Stimulated activated CD8-positive, alpha-beta memory T cell treated with anti-CD3 and anti-CD28 coated beads, Interleukin-2, amount 100 ng/mL, for 48 hours (primary cell): ENCODE measurements around the gene ARHGEF2.

Experiments used
- DNase-seq, 2 donors: peaks; one replicate each; pipeline ENCODE4 v3.0.0-alpha.2; 2020; ENCODE audit warnings: low read depth in 2 of 2

The ARHGEF2 gene

DNA sequence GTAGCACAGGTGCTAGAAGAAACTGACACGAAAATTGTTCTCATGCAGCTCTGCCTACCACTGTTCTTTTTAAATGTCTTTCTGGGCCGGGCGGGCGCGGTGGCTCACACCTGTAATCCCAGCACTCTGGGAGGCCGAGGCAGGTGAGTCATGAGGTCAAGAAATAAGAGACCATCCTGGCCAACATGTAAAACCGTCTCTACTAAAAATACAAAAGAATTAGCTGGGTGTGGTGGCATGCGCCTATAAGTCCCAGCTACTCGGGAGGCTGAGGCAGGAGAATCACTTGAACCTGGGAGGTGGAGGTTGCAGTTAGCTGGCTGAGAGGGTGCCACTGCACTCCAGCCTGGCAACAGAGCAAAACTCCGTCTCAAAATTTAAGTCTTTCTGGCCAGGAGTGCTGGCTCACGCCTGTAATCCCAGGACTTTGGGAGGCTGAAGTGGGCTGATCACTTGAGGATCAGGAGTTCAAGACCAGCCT lies 66.3 kb downstream of the ARHGEF2 start:
- no peak for DNase-seq

DNA sequence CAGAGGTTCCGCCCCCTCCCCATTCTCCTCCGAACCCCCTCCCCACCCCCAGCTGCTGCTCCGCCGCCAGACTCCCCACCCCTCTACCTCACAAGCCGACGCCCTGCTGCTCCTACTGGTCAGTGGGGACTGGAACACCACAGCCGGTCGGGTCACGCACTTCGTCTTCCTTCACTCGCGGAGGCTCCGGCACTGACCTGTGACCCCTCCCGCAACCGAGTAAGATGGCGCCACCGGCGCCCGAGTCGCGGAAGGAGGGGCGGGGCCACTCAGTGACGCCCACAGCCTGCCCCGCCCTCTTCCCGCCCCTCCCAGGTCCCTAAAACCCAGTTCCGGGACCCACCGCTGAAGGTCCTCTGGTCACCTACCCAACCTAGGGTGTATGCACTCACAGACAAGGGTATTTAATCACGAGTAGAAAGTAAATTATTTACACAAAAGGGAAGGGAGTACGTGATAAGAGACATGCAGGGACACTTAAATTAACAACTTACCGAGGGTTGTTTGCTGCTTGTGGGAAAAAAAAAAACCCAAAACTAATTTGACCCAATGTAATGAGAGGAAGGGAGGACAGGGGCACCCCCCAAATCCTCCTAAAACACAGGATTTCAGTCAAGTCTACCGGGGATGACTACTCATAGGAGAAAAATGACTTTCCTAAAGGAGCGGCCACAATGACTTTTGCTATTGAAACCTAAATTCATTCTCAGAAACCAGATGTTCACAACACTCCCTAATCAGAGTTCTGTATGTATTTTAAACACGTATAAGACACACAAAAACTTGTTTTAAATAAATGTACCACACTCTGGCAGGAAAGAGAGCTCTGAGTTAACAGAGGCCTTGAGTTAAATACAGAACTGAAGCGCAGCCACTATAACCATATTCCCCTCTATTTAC lies 66.9 kb downstream of the ARHGEF2 start, which contains the start of gene RIT1:
Gene RIT1 (minus strand): TSS at position 194 of the 900 bp plus-strand sequence. CDS start 588 bp downstream, outside the sequence.
- peak; percentile 79 to 80 for DNase-seq

DNA sequence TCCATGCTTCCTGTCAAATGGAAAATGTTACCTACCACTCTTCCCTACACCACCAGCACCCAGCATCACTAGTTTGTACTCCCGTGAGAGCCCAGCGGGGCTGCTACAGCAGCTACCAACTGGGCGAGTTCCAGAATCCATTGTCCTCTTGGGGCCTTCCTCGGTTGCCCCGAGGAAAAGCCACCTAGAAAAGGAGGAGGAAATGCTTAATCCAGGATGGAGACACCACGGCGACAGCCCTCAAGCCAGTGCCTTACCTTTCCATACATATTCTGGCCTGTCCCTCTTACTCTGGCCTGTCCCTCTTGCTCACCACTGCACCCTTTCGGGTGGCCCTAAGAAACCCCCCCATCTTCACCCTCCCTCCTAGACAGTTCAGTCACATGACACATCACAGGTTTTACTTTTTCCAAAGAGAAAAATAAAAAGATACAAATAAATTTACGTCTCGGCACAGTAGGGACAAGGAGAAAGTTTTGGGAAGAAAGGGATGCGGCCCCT lies 67.7 kb downstream of the ARHGEF2 start:
- no peak for DNase-seq

GRCh38 chr1:155909894-155910293 lies 68.5 kb downstream of the ARHGEF2 start:
- DNase-seq: no peak

- DNase-seq: no peak
Measured at GRCh38 chr1:155904261-155904660, 74.1 kb downstream of the ARHGEF2 start.

DNA sequence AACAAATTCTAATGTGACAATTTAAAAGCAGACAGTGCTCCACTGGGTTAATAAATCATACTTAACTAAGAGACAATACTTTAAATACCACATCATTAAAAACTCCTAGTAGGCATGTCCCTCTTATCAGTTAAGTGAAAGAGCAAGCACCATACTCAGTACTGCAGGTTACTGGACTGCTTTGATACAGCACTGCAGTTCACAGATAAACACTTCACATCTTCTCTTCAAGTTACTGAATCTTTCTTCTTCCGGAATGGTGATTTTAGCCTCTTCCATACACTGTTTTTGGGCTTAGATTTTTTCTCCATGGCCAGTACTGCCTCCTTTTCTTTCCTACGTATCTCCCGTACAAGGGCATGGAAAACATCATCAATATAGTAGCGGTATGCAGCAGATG lies 78.2 kb downstream of the ARHGEF2 start:
- DNase-seq: no peak

DNA sequence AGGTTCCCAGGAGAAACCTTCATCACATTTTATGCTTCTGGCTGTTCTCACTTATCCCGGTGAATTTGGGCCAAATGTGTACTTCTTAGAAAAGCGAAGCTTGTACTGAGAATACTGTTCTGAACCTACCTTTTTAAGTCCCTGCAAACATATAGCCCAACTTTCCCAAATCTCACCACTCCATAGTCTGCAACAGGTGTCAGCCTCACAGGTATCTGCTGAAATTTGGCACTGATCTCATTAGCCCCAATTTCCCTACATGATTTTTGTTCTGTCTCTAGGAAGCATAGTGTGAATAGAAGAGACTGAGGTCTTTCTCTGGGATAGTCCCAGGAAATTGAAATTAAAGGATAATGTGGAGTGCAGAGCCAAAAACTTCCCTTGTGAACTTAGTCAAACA lies 78.7 kb downstream of the ARHGEF2 start:
- no peak for DNase-seq

DNA sequence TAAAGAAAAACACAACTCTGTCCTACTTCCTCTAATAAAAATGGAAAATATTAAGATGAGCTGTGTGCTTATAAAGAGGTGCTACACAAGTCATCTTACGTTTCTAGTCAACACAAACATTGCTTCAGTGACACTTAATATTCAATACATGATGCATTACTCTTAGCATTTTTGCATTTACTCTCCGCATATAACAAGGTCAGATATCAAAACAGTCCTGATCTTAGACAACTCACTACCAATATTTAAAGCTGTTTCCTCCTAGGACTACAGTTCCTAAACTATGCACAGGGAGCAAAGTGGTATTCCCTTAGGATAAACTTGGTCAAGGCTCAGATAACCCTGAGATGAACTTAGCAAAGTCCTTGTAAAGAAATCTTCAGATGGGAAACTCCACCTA lies 79.5 kb downstream of the ARHGEF2 start:
- DNase-seq: no peak

DNA sequence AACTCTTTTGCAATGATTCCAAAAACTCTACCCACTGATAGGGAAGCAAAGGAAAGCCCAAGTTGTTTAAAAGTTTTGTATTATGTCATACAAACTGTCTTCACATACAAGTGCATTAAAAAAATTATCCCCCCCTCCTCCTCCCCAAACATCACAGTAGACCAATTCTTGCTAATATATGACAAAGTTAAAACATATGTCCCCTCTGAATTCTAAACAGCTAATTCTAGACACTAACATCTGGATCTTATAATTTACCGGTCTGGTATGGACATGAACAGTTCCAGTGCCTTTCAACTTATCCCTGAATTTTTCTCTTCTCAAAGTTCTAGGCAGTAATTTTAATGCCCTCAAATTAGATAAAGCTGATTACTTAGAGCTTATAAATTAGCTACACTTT lies 80.6 kb downstream of the ARHGEF2 start:
- no peak for DNase-seq
